Mesenchymal stem cell (in vitro differentiated cells and primary cell): ENCODE measurements around the gene SHLD2.
"Not testable (repeated sequence)": the region's sequence is repeated elsewhere in the genome, so short reads cannot be mapped to it uniquely, and the experiment has no call there.

Source experiments
- DNase-seq: peaks from one replicate; pipeline ENCODE4 v3.0.0-alpha.2; 2013
- H2AFZ ChIP-seq: one replicate; pipeline ENCODE4 v1.6.1; 2013; ENCODE audit warnings: low read depth, mild to moderate bottlenecking, control low read depth, inconsistent platforms, low read length, moderate library complexity
- H2AK5ac ChIP-seq: 2 replicates; pipeline ENCODE4 v1.6.1; 2013; ENCODE audit warnings: low read length, moderate library complexity, mild to moderate bottlenecking, inconsistent platforms; ENCODE audit not compliant: severe bottlenecking
- H2BK120ac ChIP-seq: one replicate; pipeline ENCODE4 v1.6.1; 2013; ENCODE audit warnings: low read depth, mild to moderate bottlenecking, inconsistent platforms, low read length, moderate library complexity
- H2BK12ac ChIP-seq, 2 experiments: one replicate each; pipeline ENCODE4 v1.6.1; 2013; ENCODE audit warnings: inconsistent platforms in 2 of 2, low read length in 2 of 2, mild to moderate bottlenecking in 2 of 2, moderate library complexity in 2 of 2, control low read depth in 1 of 2
- H2BK15ac ChIP-seq: one replicate; pipeline ENCODE4 v1.6.1; 2013; ENCODE audit warnings: mild to moderate bottlenecking, low read depth, inconsistent platforms; ENCODE audit not compliant: poor library complexity, severe bottlenecking
- H2BK5ac ChIP-seq: 2 replicates; pipeline ENCODE4 v1.6.1; 2013; ENCODE audit warnings: low read depth, mild to moderate bottlenecking, low read length, control low read depth, inconsistent platforms; ENCODE audit not compliant: poor library complexity, severe bottlenecking
- H3K14ac ChIP-seq, 2 experiments: one replicate each; pipeline ENCODE4 v1.6.1; 2013; ENCODE audit warnings: inconsistent platforms in 2 of 2, low read length in 2 of 2, control low read depth in 1 of 2, mild to moderate bottlenecking in 1 of 2, moderate library complexity in 1 of 2
- H3K18ac ChIP-seq, 2 experiments: one replicate each; pipeline ENCODE4 v1.6.1; 2013; ENCODE audit warnings: inconsistent platforms in 2 of 2, low read length in 2 of 2, control low read depth in 1 of 2, low read depth in 1 of 2, mild to moderate bottlenecking in 1 of 2
- H3K23ac ChIP-seq, 2 experiments: one replicate each; pipeline ENCODE4 v1.6.1; 2013; ENCODE audit warnings: inconsistent platforms in 2 of 2, low read length in 2 of 2, mild to moderate bottlenecking in 2 of 2, moderate library complexity in 2 of 2, control low read depth in 1 of 2
- H3K27ac ChIP-seq: 2 replicates; pipeline ENCODE4 v1.5.1; 2013; ENCODE audit warnings: mild to moderate bottlenecking, moderate library complexity, low read length, control low read depth, inconsistent platforms; ENCODE audit not compliant: poor library complexity, severe bottlenecking
- H3K27me3 ChIP-seq, 2 experiments: 2 replicates each; pipeline versions ENCODE4 v1.6.1 to v1.7.0; 2013; ENCODE audit warnings: low read length in 2 of 2, mild to moderate bottlenecking in 2 of 2, moderate library complexity in 2 of 2, control low read depth in 1 of 2, inconsistent platforms in 1 of 2; ENCODE audit not compliant: control insufficient read depth in 1 of 2, insufficient read depth in 1 of 2
- H3K36me3 ChIP-seq, 2 experiments: 2 replicates each; pipeline versions ENCODE4 v1.6.1 to v1.7.0; 2013; ENCODE audit warnings: low read length in 2 of 2, control low read depth in 1 of 2, inconsistent platforms in 1 of 2, low read depth in 1 of 2, mild to moderate bottlenecking in 1 of 2; ENCODE audit not compliant: insufficient read depth in 2 of 2, control insufficient read depth in 1 of 2
- H3K4ac ChIP-seq, 2 experiments: one replicate each; pipeline ENCODE4 v1.6.1; 2013; ENCODE audit warnings: inconsistent platforms in 2 of 2, low read length in 2 of 2, mild to moderate bottlenecking in 2 of 2, moderate library complexity in 2 of 2, control low read depth in 1 of 2, low read depth in 1 of 2
- H3K4me1 ChIP-seq: 2 replicates; pipeline ENCODE4 v1.6.1; 2013; ENCODE audit warnings: low read depth, low read length, control low read depth; ENCODE audit not compliant: control insufficient read depth, insufficient read depth
- H3K4me2 ChIP-seq: 2 replicates; pipeline ENCODE4 v1.6.1; 2013; ENCODE audit warnings: low read length, mild to moderate bottlenecking, inconsistent platforms; ENCODE audit not compliant: poor library complexity, severe bottlenecking
- H3K4me3 ChIP-seq, 2 experiments: 2 replicates each; pipeline versions ENCODE4 v1.5.1 to v1.7.0; 2013; ENCODE audit warnings: low read length in 2 of 2, mild to moderate bottlenecking in 2 of 2, control low read depth in 1 of 2, low read depth in 1 of 2; ENCODE audit not compliant: insufficient read depth in 1 of 2
- H3K79me1 ChIP-seq: replicated peaks from 2 replicates; pipeline ENCODE4 v1.6.1; 2013; ENCODE audit warnings: mild to moderate bottlenecking, control low read depth, low read length, inconsistent platforms; ENCODE audit not compliant: poor library complexity, severe bottlenecking
- H3K9ac ChIP-seq: 2 replicates; pipeline ENCODE4 v1.7.0; 2013; ENCODE audit warnings: mild to moderate bottlenecking, low read length, moderate library complexity
- H3K9me3 ChIP-seq: 2 replicates; pipeline ENCODE4 v1.7.0; 2013; ENCODE audit warnings: mild to moderate bottlenecking, low read length; ENCODE audit not compliant: control insufficient read depth
- H4K8ac ChIP-seq: one replicate; pipeline ENCODE4 v1.6.1; 2013; ENCODE audit warnings: inconsistent platforms, mild to moderate bottlenecking, low read length, moderate library complexity
- H4K91ac ChIP-seq: one replicate; pipeline ENCODE4 v1.6.1; 2013; ENCODE audit warnings: mild to moderate bottlenecking, low read length, inconsistent platforms
- WGBS: methylation state at CpG from one replicate; pipeline ENCODE4 v1.1.7; 2013; ENCODE audit warnings: mixed read lengths; 5-methylcytosine and 5-hydroxymethylcytosine counted together

SHLD2 gene

DNA sequence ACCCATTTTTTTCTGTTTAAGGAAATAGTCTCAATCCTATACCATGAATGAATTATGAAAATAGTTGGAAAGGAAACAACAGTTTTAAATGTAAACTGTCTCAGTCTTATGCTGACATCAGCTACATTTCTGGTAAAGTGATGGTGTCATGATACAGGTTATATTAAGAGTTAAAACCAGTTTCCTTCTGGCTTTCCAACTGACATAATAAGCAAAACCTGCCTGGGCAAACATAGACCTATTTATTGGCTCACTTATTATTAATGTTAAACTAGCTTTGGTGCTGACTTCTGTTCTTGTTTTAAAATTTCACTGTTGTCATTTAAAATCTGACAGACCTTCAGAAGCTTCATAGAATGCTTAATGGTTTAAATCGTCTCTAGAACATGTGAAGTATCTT lies 24.0 kb downstream of the SHLD2 start:
- not testable (repeated sequence) for H2BK5ac ChIP-seq, H3K36me3 ChIP-seq, H3K4me1 ChIP-seq, H3K23ac ChIP-seq, H4K91ac ChIP-seq, H2BK15ac ChIP-seq, H3K27me3 ChIP-seq, H3K4me2 ChIP-seq, H4K8ac ChIP-seq, H3K9ac ChIP-seq, H3K14ac ChIP-seq, H3K18ac ChIP-seq, H2BK120ac ChIP-seq, H3K79me1 ChIP-seq, H3K4me3 ChIP-seq, H3K9me3 ChIP-seq, H3K4ac ChIP-seq, H3K27ac ChIP-seq, H2AK5ac ChIP-seq, H2AFZ ChIP-seq, H2BK12ac ChIP-seq, DNase-seq
- no CpG with 5 or more reads among the region's 1 CpG for WGBS

DNA sequence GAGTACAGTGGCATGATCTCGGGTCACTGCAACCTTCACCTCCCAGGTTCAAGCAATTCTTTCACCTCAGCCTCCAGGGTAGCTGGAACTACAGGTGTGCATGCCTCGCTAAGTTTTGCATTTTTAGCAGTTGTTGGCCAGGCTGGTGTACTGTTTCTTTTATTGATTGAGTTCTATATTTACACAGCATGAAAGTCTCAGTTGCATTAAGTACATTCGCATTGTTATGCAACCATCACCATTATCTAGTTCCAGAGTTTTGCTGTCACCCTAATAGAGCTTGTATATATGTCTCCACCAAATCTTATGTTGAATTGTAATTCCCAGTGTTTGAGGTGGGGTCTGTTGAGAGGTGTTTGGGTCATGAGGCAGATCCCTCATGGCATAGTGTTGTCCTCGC lies 28.3 kb downstream of the SHLD2 start:
- not testable (repeated sequence) for H3K36me3 ChIP-seq, H3K14ac ChIP-seq, H3K9ac ChIP-seq, H3K4ac ChIP-seq, H3K79me1 ChIP-seq, H4K91ac ChIP-seq, H3K4me2 ChIP-seq, H2BK12ac ChIP-seq, H3K27ac ChIP-seq, H4K8ac ChIP-seq, H2BK15ac ChIP-seq, H3K4me1 ChIP-seq, H2BK120ac ChIP-seq, H3K18ac ChIP-seq, H2BK5ac ChIP-seq, H3K4me3 ChIP-seq, H2AK5ac ChIP-seq, H2AFZ ChIP-seq, H3K27me3 ChIP-seq, H3K9me3 ChIP-seq, DNase-seq, H3K23ac ChIP-seq
- WGBS = 100% methylated on average over 1 of the region's 4 CpGs

DNA sequence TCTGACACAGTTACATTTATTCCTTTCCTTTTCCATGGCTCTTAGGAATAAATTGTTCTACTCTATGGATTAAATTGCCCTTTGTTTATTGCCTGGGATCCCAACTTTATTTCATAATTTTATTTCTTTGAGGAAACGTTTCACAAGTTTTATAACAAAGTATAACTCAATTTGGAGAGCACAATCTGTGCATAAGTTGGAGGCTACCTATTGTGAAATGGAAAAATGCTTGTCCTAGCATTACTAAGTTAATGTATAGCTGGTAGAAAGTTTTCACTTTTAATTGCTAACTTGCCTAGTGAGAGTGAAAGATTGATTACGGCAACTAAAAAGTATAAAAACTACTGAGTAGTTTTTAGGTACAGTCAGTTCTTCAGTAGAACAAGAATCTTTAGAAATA lies 32.0 kb downstream of the SHLD2 start:
- not testable (repeated sequence) for H3K9ac ChIP-seq
- no CpG with 5 or more reads among the region's 2 CpGs for WGBS

DNA sequence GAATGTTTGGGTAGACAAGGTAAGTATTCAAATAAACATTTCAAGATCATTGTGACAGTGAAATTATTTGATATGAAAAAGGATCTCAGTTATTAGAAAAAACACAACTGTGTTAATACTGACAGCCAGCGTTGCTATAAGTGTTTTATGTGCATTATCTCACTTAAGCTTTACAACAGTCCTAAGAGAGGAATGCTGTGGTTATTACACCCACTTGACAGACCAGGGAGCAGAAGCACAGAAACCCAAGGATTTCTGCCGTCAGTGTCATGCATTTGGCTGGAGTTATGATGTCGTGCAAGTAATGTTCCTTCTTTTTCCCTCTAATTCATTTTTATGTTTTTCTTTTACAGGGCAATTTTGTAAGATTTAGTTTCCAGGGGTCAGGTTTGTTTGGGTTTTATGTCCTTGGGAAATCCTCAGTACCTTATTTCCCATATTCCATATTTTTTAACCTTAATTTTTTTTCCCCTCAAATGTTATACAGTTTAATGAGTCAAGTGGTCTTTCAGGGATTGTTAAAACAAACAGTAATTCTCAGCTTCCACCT lies 32.7 kb downstream of the SHLD2 start:
- H3K4me2 ChIP-seq, H2AFZ ChIP-seq, H3K79me1 ChIP-seq, H3K23ac ChIP-seq, H3K14ac ChIP-seq, H3K18ac ChIP-seq, H2BK5ac ChIP-seq, H2BK120ac ChIP-seq, H3K4me3 ChIP-seq, H2BK12ac ChIP-seq, H3K27me3 ChIP-seq, H4K91ac ChIP-seq, H3K9me3 ChIP-seq, H3K36me3 ChIP-seq, H4K8ac ChIP-seq, H2AK5ac ChIP-seq, H3K4me1 ChIP-seq, H2BK15ac ChIP-seq, H3K9ac ChIP-seq, H3K27ac ChIP-seq, H3K4ac ChIP-seq: not testable (repeated sequence)
- WGBS = no CpG with 5 or more reads among the region's 3 CpGs
- peak; percentile 71 for DNase-seq

More for the DNA sequence above, 32.0 kb downstream of the SHLD2 start:
- not testable (repeated sequence) for H3K9me3 ChIP-seq, H3K4me2 ChIP-seq, H3K27ac ChIP-seq, H4K91ac ChIP-seq, H3K4me1 ChIP-seq, H2AK5ac ChIP-seq, H3K18ac ChIP-seq, H2AFZ ChIP-seq, H3K14ac ChIP-seq, H3K79me1 ChIP-seq, H2BK15ac ChIP-seq, H2BK120ac ChIP-seq, H3K27me3 ChIP-seq, H3K23ac ChIP-seq, H3K36me3 ChIP-seq, H4K8ac ChIP-seq, H2BK5ac ChIP-seq, H3K4ac ChIP-seq, H3K4me3 ChIP-seq, DNase-seq, H2BK12ac ChIP-seq
